Sigmoid colon (tissue), 4 donors: Measurements from ENCODE around the gene SYNJ1.

Experiments
- EP300 ChIP-seq, 4 donors: sonication (generic); formaldehyde crosslinking; IDR thresholded peaks; one replicate each; pipeline ENCODE4 v1.6.1; 2017; ENCODE audit warnings: antibody characterized with exemption in 4 of 4
- POLR2A ChIP-seq, 2 donors: fragments of 450-650 bp; IDR thresholded peaks; one replicate each; pipeline ENCODE4 v1.6.1; 2016; ENCODE audit warnings: antibody characterized with exemption in 2 of 2, mild to moderate bottlenecking in 2 of 2, moderate library complexity in 2 of 2
- POLR2AphosphoS5 ChIP-seq, 4 donors: sonication (generic); formaldehyde crosslinking; IDR thresholded peaks; one replicate each; pipeline ENCODE4 v1.6.1; 2017; ENCODE audit warnings: antibody characterized with exemption in 4 of 4
- TF ChIP-seq, protein P1 (sequence below), 4 experiments: fragments of 450-650 bp in 3 of 4; fragments of 200-600 bp in 1 of 4; IDR thresholded peaks; one replicate each; pipeline ENCODE4 v1.5.1; 2016 to 2019; ENCODE audit warnings: antibody characterized with exemption in 4 of 4, mild to moderate bottlenecking in 3 of 4, moderate library complexity in 2 of 4

DNA sequence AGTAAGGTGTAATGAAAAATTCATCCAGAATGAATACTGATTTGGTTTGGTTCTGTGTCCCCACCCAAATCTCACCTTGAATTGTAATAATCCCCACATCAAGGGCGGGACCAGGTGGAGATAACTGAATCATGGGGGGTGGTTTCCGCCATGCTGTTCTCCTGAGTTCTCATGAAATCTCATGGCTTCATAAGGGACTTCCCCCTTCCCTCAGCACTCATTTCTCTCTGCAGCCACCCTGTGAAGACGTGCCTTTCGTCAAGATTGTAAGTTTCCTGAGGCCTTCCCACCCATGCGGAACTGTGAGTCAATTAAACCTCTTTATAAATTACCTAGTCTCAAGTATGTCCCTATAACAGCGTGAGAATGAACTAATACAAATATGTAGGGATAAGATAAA lies 5.5 kb upstream of the SYNJ1 start:
- TF ChIP-seq, protein P1, sequence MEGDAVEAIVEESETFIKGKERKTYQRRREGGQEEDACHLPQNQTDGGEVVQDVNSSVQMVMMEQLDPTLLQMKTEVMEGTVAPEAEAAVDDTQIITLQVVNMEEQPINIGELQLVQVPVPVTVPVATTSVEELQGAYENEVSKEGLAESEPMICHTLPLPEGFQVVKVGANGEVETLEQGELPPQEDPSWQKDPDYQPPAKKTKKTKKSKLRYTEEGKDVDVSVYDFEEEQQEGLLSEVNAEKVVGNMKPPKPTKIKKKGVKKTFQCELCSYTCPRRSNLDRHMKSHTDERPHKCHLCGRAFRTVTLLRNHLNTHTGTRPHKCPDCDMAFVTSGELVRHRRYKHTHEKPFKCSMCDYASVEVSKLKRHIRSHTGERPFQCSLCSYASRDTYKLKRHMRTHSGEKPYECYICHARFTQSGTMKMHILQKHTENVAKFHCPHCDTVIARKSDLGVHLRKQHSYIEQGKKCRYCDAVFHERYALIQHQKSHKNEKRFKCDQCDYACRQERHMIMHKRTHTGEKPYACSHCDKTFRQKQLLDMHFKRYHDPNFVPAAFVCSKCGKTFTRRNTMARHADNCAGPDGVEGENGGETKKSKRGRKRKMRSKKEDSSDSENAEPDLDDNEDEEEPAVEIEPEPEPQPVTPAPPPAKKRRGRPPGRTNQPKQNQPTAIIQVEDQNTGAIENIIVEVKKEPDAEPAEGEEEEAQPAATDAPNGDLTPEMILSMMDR (IDR thresholded peaks at IDR 0.05): no peak
- TF ChIP-seq POLR2A (IDR thresholded peaks at IDR 0.05): no peak
- no peak for TF ChIP-seq POLR2AphosphoS5 (IDR thresholded peaks at IDR 0.05)
- TF ChIP-seq EP300 (IDR thresholded peaks at IDR 0.05): no peak
